Activated naive CD8-positive, alpha-beta T cell (primary cell): ENCODE results near the gene CHD9NB.
"Not testable (repeated sequence)": the region's sequence is repeated elsewhere in the genome, so short reads cannot be mapped to it uniquely, and the experiment has no call there.

Experiments used
- H3K27ac Mint-ChIP-seq: one replicate; pipeline ENCODE4 v1.8.0; 2021; ENCODE audit warnings: mixed read lengths
- H3K27me3 Mint-ChIP-seq: one replicate; pipeline ENCODE4 v1.8.0; 2021; ENCODE audit warnings: mixed read lengths
- H3K36me3 Mint-ChIP-seq: one replicate; pipeline ENCODE4 v1.8.0; 2021; ENCODE audit warnings: mixed read lengths
- H3K4me1 Mint-ChIP-seq: one replicate; pipeline ENCODE4 v1.8.0; 2021; ENCODE audit warnings: low read depth, mixed read lengths
- H3K4me3 Mint-ChIP-seq: one replicate; pipeline ENCODE4 v1.8.0; 2021; ENCODE audit warnings: mild to moderate bottlenecking, mixed read lengths
- H3K9me3 Mint-ChIP-seq: one replicate; pipeline ENCODE4 v1.8.0; 2021; ENCODE audit warnings: low read depth, mixed read lengths

Gene CHD9NB

GRCh38 chr16:53089434-53090285 lies 37.0 kb upstream of the CHD9NB start:
- Mint-ChIP-seq H3K4me3 (no peak overlapping the region), H3K4me1 (peaks cover 20% of the 10 kb centered on the region), H3K27ac (no peak overlapping the region), H3K9me3 (no peaks in the 10 kb centered on the region), H3K27me3 (no peaks in the 10 kb centered on the region), H3K36me3 (peaks cover 2% of the 10 kb centered on the region)

- Mint-ChIP-seq H3K27me3 (no peaks in the 10 kb centered on the region), H3K36me3 (peaks cover 2% of the 10 kb centered on the region), H3K4me1 (peaks cover 15% of the 10 kb centered on the region), H3K9me3 (no peaks in the 10 kb centered on the region), H3K27ac (no peak overlapping the region), H3K4me3 (no peak overlapping the region)
Measured at GRCh38 chr16:53087101-53087500, 34.4 kb upstream of the CHD9NB start.

DNA sequence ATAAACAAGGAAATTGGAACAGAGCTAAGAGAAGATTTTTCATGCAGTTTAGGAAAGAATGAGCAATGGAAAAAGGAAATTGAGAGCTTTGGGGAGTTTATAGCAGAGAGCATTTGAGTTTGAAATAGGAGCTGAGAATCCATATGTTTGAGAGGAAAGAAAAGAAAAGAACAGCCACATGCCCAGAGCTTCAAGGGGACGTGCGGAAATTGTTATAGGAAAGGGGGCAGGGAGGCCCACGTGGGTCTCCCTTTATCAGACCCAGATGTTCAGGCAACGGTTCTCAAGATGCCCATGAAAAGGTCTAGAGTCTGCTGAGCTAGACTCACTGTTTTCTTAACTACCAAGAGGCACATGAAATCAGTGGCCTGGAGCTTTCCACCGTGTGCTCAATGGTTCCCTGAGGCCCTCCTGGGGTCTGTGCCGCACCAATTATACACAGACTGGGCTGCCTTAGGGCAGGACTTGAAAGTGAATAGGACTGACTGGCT lies 33.3 kb upstream of the CHD9NB start:
- H3K4me3 Mint-ChIP-seq = no peak overlapping the region
- no peak overlapping the region for H3K27ac Mint-ChIP-seq
- H3K4me1 Mint-ChIP-seq = peaks cover 13% of the 10 kb centered on the region
- H3K9me3 Mint-ChIP-seq = no peaks in the 10 kb centered on the region
- no peaks in the 10 kb centered on the region for H3K27me3 Mint-ChIP-seq
- peaks cover 2% of the 10 kb centered on the region for H3K36me3 Mint-ChIP-seq

- H3K27me3 Mint-ChIP-seq = no peaks in the 10 kb centered on the region
- no peak overlapping the region for H3K4me3 Mint-ChIP-seq
- H3K4me1 Mint-ChIP-seq = peaks cover 12% of the 10 kb centered on the region
- no peak overlapping the region for H3K27ac Mint-ChIP-seq
- peaks cover 2% of the 10 kb centered on the region for H3K36me3 Mint-ChIP-seq
- no peaks in the 10 kb centered on the region for H3K9me3 Mint-ChIP-seq
Measured at GRCh38 chr16:53085369-53085843, 32.7 kb upstream of the CHD9NB start.

GRCh38 chr16:53084746-53085334 lies 32.1 kb upstream of the CHD9NB start:
- Mint-ChIP-seq H3K36me3 (no peaks in the 10 kb centered on the region), H3K27ac (no peak overlapping the region), H3K9me3 (no peaks in the 10 kb centered on the region), H3K27me3 (no peaks in the 10 kb centered on the region), H3K4me3 (no peak overlapping the region), H3K4me1 (peaks cover 7% of the 10 kb centered on the region)

DNA sequence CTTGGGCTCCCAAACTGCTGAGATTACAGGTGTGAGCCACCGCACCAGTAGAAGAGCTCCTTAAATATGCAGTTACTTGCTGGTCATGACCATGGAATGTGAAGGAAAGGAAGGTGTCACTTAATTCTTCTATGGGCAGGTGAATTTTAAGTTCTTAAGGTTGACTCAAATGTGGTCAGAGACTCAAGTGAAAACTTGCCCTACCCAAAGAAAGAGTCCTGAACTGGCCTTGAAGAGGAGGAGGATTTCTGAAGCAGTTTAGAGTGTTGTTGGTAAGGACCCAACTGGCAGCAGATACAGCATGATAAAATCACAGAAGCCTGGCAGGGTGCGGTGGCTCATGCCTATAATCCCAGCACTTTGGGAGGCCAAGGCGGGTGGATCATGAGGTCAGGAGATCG lies 31.4 kb upstream of the CHD9NB start:
- Mint-ChIP-seq H3K27me3 (no peaks in the 10 kb centered on the region), H3K9me3 (no peaks in the 10 kb centered on the region), H3K4me1 (peaks cover 4% of the 10 kb centered on the region), H3K36me3 (no peaks in the 10 kb centered on the region), H3K27ac (no peak overlapping the region), H3K4me3 (no peak overlapping the region)

DNA sequence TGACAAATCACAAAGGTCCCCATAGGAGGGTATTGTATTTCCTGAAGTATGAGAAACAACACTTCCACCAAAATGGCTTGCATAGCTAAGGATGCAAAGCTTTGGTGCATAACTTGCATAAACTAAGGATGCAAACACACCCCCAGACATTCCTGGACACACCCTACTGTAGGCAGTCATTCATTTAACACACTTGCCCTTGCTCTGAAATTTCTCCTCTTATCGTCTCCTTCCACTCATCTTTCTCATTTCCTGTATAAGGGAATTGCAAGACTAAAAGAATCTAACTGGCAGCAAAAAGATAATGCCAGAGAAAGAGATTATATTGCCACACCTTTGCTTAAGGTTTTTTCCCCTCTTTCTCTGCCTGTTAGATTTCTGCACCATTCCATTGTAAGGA lies 30.4 kb upstream of the CHD9NB start:
- Mint-ChIP-seq H3K27ac (no peak overlapping the region), H3K4me3 (no peak overlapping the region), H3K27me3 (no peaks in the 10 kb centered on the region), H3K9me3 (no peaks in the 10 kb centered on the region), H3K36me3 (peaks cover 1% of the 10 kb centered on the region), H3K4me1 (peaks cover 4% of the 10 kb centered on the region)

DNA sequence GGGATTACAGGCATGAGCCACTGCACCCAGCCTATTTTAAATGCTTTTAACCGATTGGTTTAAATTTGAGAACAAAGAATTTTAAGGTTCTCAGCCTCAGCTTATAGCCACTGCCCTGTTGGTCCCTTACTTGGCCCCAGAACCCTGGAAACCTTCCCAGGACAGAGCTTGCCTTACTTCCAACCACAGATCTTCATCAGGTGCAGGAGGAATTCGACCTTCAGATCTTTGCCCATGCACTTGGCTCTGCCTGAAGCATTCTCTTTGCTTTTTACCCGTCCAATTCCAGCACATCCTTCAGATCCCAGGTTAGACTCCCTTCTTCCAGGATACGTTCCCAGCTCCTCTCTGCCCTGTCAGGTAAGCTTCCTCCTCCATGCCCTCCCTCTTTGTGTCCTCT lies 29.8 kb upstream of the CHD9NB start:
- H3K4me3 Mint-ChIP-seq = no peak overlapping the region
- H3K27me3 Mint-ChIP-seq = no peaks in the 10 kb centered on the region
- H3K9me3 Mint-ChIP-seq = no peaks in the 10 kb centered on the region
- H3K27ac Mint-ChIP-seq = no peak overlapping the region
- H3K4me1 Mint-ChIP-seq = peaks cover 4% of the 10 kb centered on the region
- H3K36me3 Mint-ChIP-seq = peaks cover 3% of the 10 kb centered on the region

- H3K4me1 Mint-ChIP-seq = peaks cover 4% of the 10 kb centered on the region
- no peak overlapping the region for H3K27ac Mint-ChIP-seq
- no peaks in the 10 kb centered on the region for H3K9me3 Mint-ChIP-seq
- H3K27me3 Mint-ChIP-seq = no peaks in the 10 kb centered on the region
- H3K36me3 Mint-ChIP-seq = peaks cover 3% of the 10 kb centered on the region
- no peak overlapping the region for H3K4me3 Mint-ChIP-seq
Measured at GRCh38 chr16:53081686-53082407, 29.1 kb upstream of the CHD9NB start.

- Mint-ChIP-seq H3K4me1 (peaks cover 4% of the 10 kb centered on the region), H3K27me3 (no peaks in the 10 kb centered on the region)
Measured at GRCh38 chr16:53081032-53081424, 28.3 kb upstream of the CHD9NB start.

GRCh38 chr16:53080345-53081031 lies 27.8 kb upstream of the CHD9NB start:
- Mint-ChIP-seq H3K4me3 (no peak overlapping the region), H3K27me3 (no peaks in the 10 kb centered on the region), H3K36me3 (peaks cover 7% of the 10 kb centered on the region), H3K9me3 (no peaks in the 10 kb centered on the region), H3K27ac (no peak overlapping the region), H3K4me1 (peaks cover 4% of the 10 kb centered on the region)

More at GRCh38 chr16:53081032-53081424, 28.3 kb upstream of the CHD9NB start:
- Mint-ChIP-seq H3K9me3 (no peaks in the 10 kb centered on the region), H3K36me3 (peaks cover 3% of the 10 kb centered on the region), H3K27ac (no peak overlapping the region), H3K4me3 (no peak overlapping the region)

- H3K27ac Mint-ChIP-seq = no peak overlapping the region
- H3K4me1 Mint-ChIP-seq = peaks cover 4% of the 10 kb centered on the region
- H3K36me3 Mint-ChIP-seq = peaks cover 11% of the 10 kb centered on the region
- H3K27me3 Mint-ChIP-seq = no peaks in the 10 kb centered on the region
- no peak overlapping the region for H3K4me3 Mint-ChIP-seq
- H3K9me3 Mint-ChIP-seq = no peaks in the 10 kb centered on the region
Measured at GRCh38 chr16:53078765-53079485, 26.2 kb upstream of the CHD9NB start.

GRCh38 chr16:53078247-53078646 lies 25.6 kb upstream of the CHD9NB start:
- Mint-ChIP-seq H3K27ac (no peak overlapping the region), H3K27me3 (no peaks in the 10 kb centered on the region), H3K36me3 (peaks cover 15% of the 10 kb centered on the region), H3K9me3 (no peaks in the 10 kb centered on the region), H3K4me3 (no peak overlapping the region), H3K4me1 (peaks cover 4% of the 10 kb centered on the region)

DNA sequence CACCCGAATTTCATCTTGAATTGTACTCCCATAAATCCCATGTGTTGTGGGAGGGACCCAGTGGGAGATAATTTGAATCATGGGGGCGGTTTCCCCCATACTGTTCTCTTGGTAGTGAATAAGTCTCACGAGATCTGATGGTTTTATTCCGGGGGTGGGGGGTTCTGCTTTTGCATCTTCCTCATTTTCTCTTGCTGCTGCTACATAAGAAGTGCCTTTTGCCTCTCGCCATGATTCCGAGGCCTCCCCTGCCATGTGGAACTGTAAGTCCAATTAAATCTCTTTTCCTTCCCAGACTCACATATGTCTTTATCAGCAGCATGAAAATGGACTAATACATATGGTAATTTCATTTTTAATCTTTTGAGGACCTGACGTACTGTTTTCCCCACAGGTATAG lies 22.8 kb upstream of the CHD9NB start:
- not testable (repeated sequence) for H3K4me3 Mint-ChIP-seq, H3K9me3 Mint-ChIP-seq, H3K27ac Mint-ChIP-seq, H3K27me3 Mint-ChIP-seq
- Mint-ChIP-seq H3K36me3 (peaks cover 21% of the 10 kb centered on the region), H3K4me1 (peaks cover 14% of the 10 kb centered on the region)
